Activated T-cell treated with anti-CD3 and anti-CD28 coated beads, Interleukin-2, amount 50 U/mL, for 4 hours (primary cell): ENCODE measurements around the gene CADPS2. TPM values are rescaled to one million over a fixed set of nuclear protein-coding genes. Genes with fewer than 3 reads are reported as not detected.

ENCODE experiments used
- ATAC-seq, 2 donors: fragments of 200-7000 bp; cut with Tn5 transposase; one replicate each; pipeline ENCODE4 v1.10.0; 2021
- DNase-seq: peaks from one replicate; pipeline ENCODE4 v3.0.0-alpha.2; 2020
- H3K27me3 Mint-ChIP-seq: one replicate; pipeline ENCODE4 v1.8.0; 2021; ENCODE audit warnings: low read depth, mixed read lengths
- H3K36me3 Mint-ChIP-seq: one replicate; pipeline ENCODE4 v1.8.0; 2022; ENCODE audit warnings: mixed read lengths; ENCODE audit not compliant: insufficient read depth
- H3K4me1 Mint-ChIP-seq: one replicate; pipeline ENCODE4 v1.8.0; 2021; ENCODE audit warnings: low read depth, mixed read lengths
- H3K4me3 Mint-ChIP-seq: one replicate; pipeline ENCODE4 v1.8.0; 2021; ENCODE audit warnings: mild to moderate bottlenecking, moderate library complexity, mixed read lengths
- H3K9me3 Mint-ChIP-seq: one replicate; pipeline ENCODE4 v1.8.0; 2021; ENCODE audit warnings: mixed read lengths
- total RNA-seq, 3 donors: library from RNA; stranded (reverse); gene quantifications; one replicate each; pipeline ENCODE4 v1.2.1, GENCODE V29; 2021

The CADPS2 gene
- total RNA-seq, 3 donors from 2014 or later: 0.11 to 0.18 (median 0.16) TPM

- H3K4me1 Mint-ChIP-seq: no peaks in the 10 kb centered on the region
- H3K27me3 Mint-ChIP-seq: no peaks in the 10 kb centered on the region
- DNase-seq (no peak), ATAC-seq (no peak)
- no peak overlapping the region for H3K4me3 Mint-ChIP-seq
- no peaks in the 10 kb centered on the region for H3K36me3 Mint-ChIP-seq
- H3K9me3 Mint-ChIP-seq: no peaks in the 10 kb centered on the region
Measured at GRCh38 chr7:122532406-122533269, 353.6 kb downstream of the CADPS2 start.

GRCh38 chr7:122528879-122529481 lies 357.3 kb downstream of the CADPS2 start:
- ATAC-seq: no peak
- Mint-ChIP-seq H3K27me3 (no peaks in the 10 kb centered on the region), H3K36me3 (no peaks in the 10 kb centered on the region), H3K9me3 (no peaks in the 10 kb centered on the region), H3K4me1 (no peaks in the 10 kb centered on the region), H3K4me3 (no peak overlapping the region)
- DNase-seq: no peak

GRCh38 chr7:122525355-122525754 lies 360.9 kb downstream of the CADPS2 start:
- Mint-ChIP-seq H3K36me3 (no peaks in the 10 kb centered on the region), H3K9me3 (no peaks in the 10 kb centered on the region), H3K27me3 (no peaks in the 10 kb centered on the region), H3K4me3 (no peak overlapping the region), H3K4me1 (no peaks in the 10 kb centered on the region)
- DNase-seq (no peak), ATAC-seq (no peak)

- ATAC-seq (no peak), DNase-seq (no peak)
- H3K9me3 Mint-ChIP-seq: no peaks in the 10 kb centered on the region
- no peaks in the 10 kb centered on the region for H3K36me3 Mint-ChIP-seq
- H3K27me3 Mint-ChIP-seq: no peaks in the 10 kb centered on the region
- no peak overlapping the region for H3K4me3 Mint-ChIP-seq
- no peaks in the 10 kb centered on the region for H3K4me1 Mint-ChIP-seq
Measured at GRCh38 chr7:122521767-122522166, 364.5 kb downstream of the CADPS2 start.

GRCh38 chr7:122520971-122521555 lies 365.2 kb downstream of the CADPS2 start:
- H3K4me3 Mint-ChIP-seq: no peak overlapping the region
- DNase-seq (no peak), ATAC-seq (no peak)
- no peaks in the 10 kb centered on the region for H3K36me3 Mint-ChIP-seq
- no peaks in the 10 kb centered on the region for H3K4me1 Mint-ChIP-seq
- no peaks in the 10 kb centered on the region for H3K9me3 Mint-ChIP-seq
- H3K27me3 Mint-ChIP-seq: no peaks in the 10 kb centered on the region

GRCh38 chr7:122518488-122518887 lies 367.8 kb downstream of the CADPS2 start:
- ATAC-seq: no peak
- Mint-ChIP-seq H3K4me3 (no peak overlapping the region), H3K4me1 (no peaks in the 10 kb centered on the region), H3K36me3 (no peaks in the 10 kb centered on the region), H3K27me3 (no peaks in the 10 kb centered on the region), H3K9me3 (no peaks in the 10 kb centered on the region)
- no peak for DNase-seq

- H3K36me3 Mint-ChIP-seq: no peaks in the 10 kb centered on the region
- H3K9me3 Mint-ChIP-seq: no peaks in the 10 kb centered on the region
- DNase-seq (no peak), ATAC-seq (no peak)
- H3K27me3 Mint-ChIP-seq: no peaks in the 10 kb centered on the region
- H3K4me1 Mint-ChIP-seq: no peaks in the 10 kb centered on the region
- no peak overlapping the region for H3K4me3 Mint-ChIP-seq
Measured at GRCh38 chr7:122517576-122517975, 368.7 kb downstream of the CADPS2 start.

- Mint-ChIP-seq H3K4me3 (no peak overlapping the region), H3K4me1 (no peaks in the 10 kb centered on the region), H3K27me3 (no peaks in the 10 kb centered on the region), H3K9me3 (peaks cover 4% of the 10 kb centered on the region), H3K36me3 (no peaks in the 10 kb centered on the region)
- ATAC-seq: no peak
- DNase-seq: no peak
Measured at GRCh38 chr7:122515404-122515803, 370.9 kb downstream of the CADPS2 start.

- no peak for ATAC-seq
Measured at GRCh38 chr7:122511268-122511667, 375.0 kb downstream of the CADPS2 start.

GRCh38 chr7:122507591-122507990 lies 378.7 kb downstream of the CADPS2 start:
- Mint-ChIP-seq H3K27me3 (no peaks in the 10 kb centered on the region), H3K4me3 (no peak overlapping the region), H3K36me3 (no peaks in the 10 kb centered on the region), H3K4me1 (no peaks in the 10 kb centered on the region), H3K9me3 (peaks cover 4% of the 10 kb centered on the region)
- ATAC-seq: no peak
- no peak for DNase-seq

More at GRCh38 chr7:122511268-122511667, 375.0 kb downstream of the CADPS2 start:
- no peak overlapping the region for H3K4me3 Mint-ChIP-seq
- DNase-seq: no peak
- peaks cover 4% of the 10 kb centered on the region for H3K9me3 Mint-ChIP-seq
- H3K27me3 Mint-ChIP-seq: no peaks in the 10 kb centered on the region
- H3K36me3 Mint-ChIP-seq: no peaks in the 10 kb centered on the region
- H3K4me1 Mint-ChIP-seq: no peaks in the 10 kb centered on the region

GRCh38 chr7:122492007-122492406 lies 394.3 kb downstream of the CADPS2 start:
- no peak for DNase-seq
- ATAC-seq: no peak
- Mint-ChIP-seq H3K9me3 (peaks cover 8% of the 10 kb centered on the region), H3K4me1 (no peaks in the 10 kb centered on the region), H3K36me3 (no peaks in the 10 kb centered on the region), H3K4me3 (no peak overlapping the region), H3K27me3 (no peaks in the 10 kb centered on the region)

- ATAC-seq: no peak
- H3K27me3 Mint-ChIP-seq: no peaks in the 10 kb centered on the region
Measured at GRCh38 chr7:122488241-122488640, 398.0 kb downstream of the CADPS2 start.

GRCh38 chr7:122487131-122487530 lies 399.1 kb downstream of the CADPS2 start:
- DNase-seq: no peak
- Mint-ChIP-seq H3K36me3 (no peaks in the 10 kb centered on the region), H3K9me3 (peaks cover 12% of the 10 kb centered on the region), H3K27me3 (no peaks in the 10 kb centered on the region), H3K4me1 (no peaks in the 10 kb centered on the region), H3K4me3 (no peak overlapping the region)
- no peak for ATAC-seq

More at GRCh38 chr7:122488241-122488640, 398.0 kb downstream of the CADPS2 start:
- DNase-seq: no peak
- no peaks in the 10 kb centered on the region for H3K4me1 Mint-ChIP-seq
- H3K9me3 Mint-ChIP-seq: peaks cover 12% of the 10 kb centered on the region
- H3K4me3 Mint-ChIP-seq: no peak overlapping the region
- no peaks in the 10 kb centered on the region for H3K36me3 Mint-ChIP-seq

- no peaks in the 10 kb centered on the region for H3K4me1 Mint-ChIP-seq
- no peak for ATAC-seq
- DNase-seq: no peak
- H3K9me3 Mint-ChIP-seq: peaks cover 12% of the 10 kb centered on the region
- no peaks in the 10 kb centered on the region for H3K36me3 Mint-ChIP-seq
- H3K27me3 Mint-ChIP-seq: no peaks in the 10 kb centered on the region
- H3K4me3 Mint-ChIP-seq: no peak overlapping the region
Measured at GRCh38 chr7:122485856-122486255, 400.4 kb downstream of the CADPS2 start.

- Mint-ChIP-seq H3K4me1 (no peaks in the 10 kb centered on the region), H3K9me3 (peaks cover 8% of the 10 kb centered on the region), H3K36me3 (no peaks in the 10 kb centered on the region), H3K27me3 (no peaks in the 10 kb centered on the region), H3K4me3 (no peak overlapping the region)
- ATAC-seq (no peak), DNase-seq (no peak)
Measured at GRCh38 chr7:122482212-122482611, 404.0 kb downstream of the CADPS2 start.
